ENCODE results near the gene AGO3.

Gene AGO3

GRCh38 chr1:36084497-36085115 is 153.7 kb downstream of the AGO3 start:
- DNase-seq, result no peak

DNA sequence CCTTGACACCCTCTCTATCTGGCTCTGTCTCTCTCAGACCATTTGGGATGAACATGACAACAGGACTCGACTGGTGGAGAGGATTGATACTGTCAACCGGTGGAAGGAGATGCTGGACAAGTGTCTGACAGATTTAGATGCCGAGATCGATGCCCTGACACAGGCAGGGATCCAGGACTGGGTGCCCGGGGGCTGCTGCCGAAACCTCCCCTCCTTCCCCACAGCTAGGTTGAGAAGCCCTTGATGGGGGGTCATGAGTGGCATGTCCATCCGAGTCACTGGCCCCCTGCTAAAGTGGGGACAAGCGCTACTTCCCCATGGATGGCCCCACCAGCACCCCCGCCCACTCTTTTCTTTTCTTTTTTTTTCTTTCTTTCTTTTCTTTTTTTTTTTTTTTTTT is 154.2 kb downstream of the AGO3 start:
- DNase-seq, result no peak

DNA sequence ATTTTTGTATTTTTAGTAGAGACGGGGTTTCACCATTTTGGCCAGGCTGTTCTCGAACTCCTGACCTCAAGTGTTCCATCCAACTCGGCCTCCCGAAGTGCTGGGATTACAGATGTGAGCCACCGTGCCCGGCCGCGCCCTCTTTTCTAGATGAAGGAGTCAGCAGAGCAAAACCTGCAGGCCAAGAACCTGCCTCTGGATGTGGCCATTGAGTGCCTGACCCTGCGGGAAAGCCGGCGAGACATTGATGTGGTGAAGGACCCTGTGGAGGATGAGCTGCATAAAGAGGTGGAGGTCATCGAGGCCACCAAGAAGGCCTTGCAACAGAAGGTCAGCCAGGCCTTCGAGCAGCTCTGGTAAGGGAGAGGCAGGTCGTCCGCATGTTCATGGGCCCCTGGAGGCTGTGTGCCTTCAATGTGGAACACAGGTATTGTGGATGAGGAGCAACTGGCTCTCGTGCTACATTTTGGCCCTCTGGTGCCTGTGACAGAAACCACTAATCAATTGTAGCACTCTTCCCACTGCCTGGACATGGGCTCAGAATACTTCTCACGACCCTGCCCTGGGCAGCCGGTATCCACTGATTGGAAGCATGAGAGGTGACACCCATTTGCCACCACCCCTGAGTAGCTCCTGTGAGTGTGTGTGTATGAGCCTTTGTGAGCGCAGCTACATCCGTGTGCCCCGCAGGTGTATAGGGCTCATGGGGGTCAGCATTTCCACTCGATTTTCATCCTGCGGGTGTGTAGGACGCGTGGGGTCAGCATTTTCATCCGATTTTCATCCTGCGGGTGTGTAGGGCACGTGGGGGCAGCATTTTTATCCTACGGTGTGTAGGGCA is 155.0 kb downstream of the AGO3 start:
- no peak for DNase-seq

DNA sequence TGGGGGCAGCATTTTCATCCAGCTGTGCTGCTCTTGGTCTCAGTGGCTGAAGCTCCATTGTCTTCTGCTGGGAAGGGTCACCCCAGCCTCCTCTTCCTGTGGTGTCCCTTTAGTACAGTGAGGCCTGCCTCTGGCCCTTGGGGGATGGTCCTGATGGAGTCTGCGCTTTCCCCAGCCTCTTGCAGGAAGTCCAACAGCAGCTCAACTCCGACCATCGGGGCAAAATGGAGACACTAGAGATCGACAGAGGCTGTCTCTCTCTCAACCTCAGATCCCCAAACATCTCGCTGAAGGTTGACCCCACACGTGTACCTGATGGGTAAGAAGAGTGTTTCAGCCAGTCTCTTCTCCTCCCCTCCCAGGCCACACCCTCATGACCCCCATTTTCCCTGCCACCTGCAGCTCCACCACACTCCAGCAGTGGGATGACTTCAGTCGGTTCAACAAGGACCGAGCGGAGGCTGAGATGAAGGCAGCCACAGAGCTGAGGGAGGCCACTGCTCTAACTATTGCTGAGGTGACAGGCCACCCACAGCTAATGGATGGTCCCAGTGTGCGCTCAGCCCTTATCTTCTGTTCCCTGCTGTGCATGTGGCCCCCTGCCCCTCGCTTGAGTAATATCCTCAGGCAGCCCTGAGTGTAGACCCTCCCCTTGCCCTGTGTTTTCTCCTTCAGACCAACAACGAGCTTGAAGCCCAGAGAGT is 155.8 kb downstream of the AGO3 start:
- no peak for DNase-seq

- no peak for DNase-seq
These were observed 156.6 kb downstream of the AGO3 start for GRCh38 chr1:36087233-36088123.

DNA sequence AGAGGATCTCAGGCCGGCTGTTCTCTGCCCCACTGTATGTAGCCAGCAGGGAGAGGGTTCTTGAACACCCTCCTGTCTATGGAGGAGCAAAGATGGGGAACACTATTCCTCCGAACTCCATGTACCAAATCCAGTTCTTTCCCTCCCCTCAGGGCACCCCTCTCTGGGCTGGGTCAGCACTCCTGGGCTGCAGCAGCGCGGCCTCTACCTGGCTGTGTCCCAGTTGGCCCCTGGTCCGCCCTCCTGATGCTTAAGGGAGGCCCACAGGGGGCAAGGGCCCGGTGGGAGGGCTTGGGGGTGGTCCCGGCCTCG is 157.3 kb downstream of the AGO3 start:
- no peak for DNase-seq

DNA sequence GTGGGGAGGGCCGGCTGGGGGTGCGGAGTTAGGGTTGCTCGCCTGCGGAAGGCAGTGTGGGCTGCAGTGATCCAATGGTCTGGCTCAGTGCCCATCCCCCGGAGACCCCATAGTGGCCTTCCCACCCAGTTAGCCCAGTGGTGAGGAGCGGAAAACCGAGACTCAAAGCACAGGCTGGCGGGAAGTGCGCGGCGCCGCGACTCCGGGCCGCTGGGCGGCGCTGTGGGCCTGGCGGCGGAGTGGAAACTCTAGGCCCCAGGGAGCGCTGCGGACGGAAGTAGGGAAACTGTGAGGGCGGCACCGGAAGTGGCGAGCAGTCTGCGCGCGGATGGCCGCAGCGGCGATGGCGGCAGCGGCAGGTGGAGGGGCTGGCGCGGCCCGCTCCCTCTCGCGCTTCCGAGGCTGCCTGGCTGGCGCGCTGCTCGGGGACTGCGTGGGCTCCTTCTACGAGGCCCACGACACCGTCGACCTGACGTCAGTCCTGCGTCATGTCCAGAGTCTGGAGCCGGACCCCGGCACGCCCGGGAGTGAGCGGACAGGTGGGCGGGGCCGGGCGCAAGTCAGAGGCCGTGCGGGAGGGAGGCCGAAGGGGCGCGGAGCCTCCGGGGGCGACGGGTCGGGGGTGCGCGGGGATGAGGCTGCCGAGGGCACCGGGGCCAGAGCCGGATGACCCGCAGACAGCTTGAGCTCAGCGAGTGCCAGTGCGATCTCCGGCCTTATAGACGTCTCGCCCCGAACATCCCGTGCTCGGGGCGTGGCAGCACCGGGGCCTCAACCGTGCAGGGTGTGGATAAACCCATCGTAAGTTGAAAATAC is 157.9 kb downstream of the AGO3 start, which contains the start of gene ADPRS:
Gene ADPRS (plus strand): TSS at position 316 of the 816 bp plus-strand sequence. CDS start 13 bp downstream, at position 329.
- DNase-seq, result peak; percentile 75

GRCh38 chr1:36089393-36090121 is 158.7 kb downstream of the AGO3 start:
- DNase-seq, result no peak

GRCh38 chr1:36091141-36091540 is 160.2 kb downstream of the AGO3 start:
- no peak for DNase-seq

DNA sequence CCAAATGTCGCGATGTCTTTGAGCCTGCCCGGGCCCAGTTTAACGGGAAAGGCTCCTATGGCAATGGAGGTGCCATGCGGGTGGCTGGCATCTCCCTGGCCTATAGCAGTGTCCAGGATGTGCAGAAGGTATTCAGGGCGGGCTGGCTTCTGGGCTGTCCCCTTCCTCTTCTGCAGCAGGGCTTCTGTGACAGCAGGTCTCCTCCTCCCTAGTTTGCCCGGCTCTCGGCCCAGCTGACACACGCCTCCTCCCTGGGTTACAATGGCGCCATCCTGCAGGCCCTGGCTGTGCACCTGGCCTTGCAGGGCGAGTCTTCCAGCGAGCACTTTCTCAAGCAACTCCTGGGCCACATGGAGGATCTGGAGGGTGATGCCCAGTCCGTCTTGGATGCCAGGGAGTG is 160.8 kb downstream of the AGO3 start:
- no peak for DNase-seq

GRCh38 chr1:36092166-36092797 is 161.4 kb downstream of the AGO3 start:
- no peak for DNase-seq

GRCh38 chr1:36092798-36093185 is 161.9 kb downstream of the AGO3 start:
- no peak for DNase-seq

GRCh38 chr1:36093226-36093625 is 162.3 kb downstream of the AGO3 start:
- no peak for DNase-seq

DNA sequence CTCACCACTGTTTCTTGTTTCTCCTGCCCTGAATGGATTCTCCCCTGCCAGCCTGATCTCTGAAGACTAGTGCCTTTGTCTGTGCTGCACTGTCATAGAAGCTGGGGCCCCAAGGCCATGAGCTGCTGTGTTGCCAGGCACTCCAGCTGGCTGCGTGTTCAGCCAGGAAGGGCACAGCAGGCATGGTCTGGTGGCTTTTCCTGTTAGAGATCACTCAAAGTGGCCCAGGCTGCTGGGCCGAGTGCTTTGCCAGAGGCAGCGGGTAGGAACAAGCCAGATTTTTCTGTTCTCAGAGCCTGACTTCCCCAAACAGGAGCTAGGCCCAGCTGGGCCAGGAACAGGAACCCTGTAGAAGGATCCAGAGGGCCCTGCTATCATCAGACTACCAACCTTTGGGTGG is 163.0 kb downstream of the AGO3 start:
- DNase-seq, result no peak

GRCh38 chr1:36094621-36095061 is 163.7 kb downstream of the AGO3 start:
- DNase-seq, result no peak

- no peak for DNase-seq
These were observed 165.0 kb downstream of the AGO3 start for GRCh38 chr1:36095760-36096405.

DNA sequence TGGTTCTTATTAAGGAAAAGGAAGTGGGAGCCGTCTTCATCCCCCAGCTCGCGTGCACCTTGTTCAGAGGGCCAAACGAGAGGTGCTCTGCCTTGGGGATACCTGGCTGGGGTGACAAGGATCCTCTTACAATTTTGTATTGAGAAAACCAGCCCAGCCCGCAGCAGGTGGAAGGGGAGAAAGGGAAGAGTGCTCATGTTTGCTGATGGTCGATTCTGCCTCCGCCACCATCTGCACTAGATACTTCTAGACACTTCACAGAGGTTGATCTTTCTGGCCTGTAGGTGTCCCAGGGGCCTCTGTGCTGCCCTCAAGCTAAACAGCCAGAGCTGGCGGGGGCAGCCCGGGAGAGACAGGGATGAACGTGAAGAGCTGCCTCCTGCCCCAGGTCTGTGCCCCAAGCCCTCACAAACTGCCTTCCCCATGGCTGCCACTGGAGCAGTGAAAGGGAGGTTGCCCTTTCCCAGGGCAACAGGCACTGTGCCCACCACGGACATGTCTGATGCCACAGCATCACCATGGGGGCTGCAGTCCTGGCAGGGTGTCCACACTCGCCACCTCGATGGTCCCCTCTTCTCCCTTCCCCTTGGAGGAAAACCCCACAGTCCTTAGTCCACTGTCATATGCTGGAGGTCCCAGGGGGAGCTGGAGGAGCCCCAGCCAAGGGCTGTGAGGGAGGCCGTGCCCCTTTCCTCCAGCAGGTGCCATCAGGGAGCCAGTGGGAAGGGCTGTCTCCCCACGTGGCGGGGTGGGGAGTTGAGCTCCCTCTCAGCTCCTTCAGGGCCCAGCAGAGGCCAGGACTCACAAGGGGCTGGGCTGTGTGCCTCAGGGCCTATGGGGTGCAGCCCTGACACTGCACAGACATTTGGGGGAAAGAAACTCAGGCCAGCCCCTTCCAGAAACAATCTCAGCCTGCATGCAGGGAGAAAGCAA is 165.9 kb downstream of the AGO3 start:
- DNase-seq, result no peak

- no peak for DNase-seq
These were observed 167.0 kb downstream of the AGO3 start for GRCh38 chr1:36097693-36098585.

Data from DMS79 (cell line).